ENCODE data around the gene SIPA1L2. TPM values are rescaled to one million over a fixed set of nuclear protein-coding genes. Genes with fewer than 3 reads are reported as not detected.

The SIPA1L2 gene
- total RNA-seq, 2 experiments from 2014 or later = 6.2 to 13.5 TPM

- ChIA-PET POLR2A (no interaction called here), CTCF (ENCODE audit: unreplicated experiment) (no interaction called here)
- H3K9me2 ChIP-seq (ENCODE audit: insufficient read depth, low read length) = no peaks in the 10 kb centered on the region
- DNase-seq (ENCODE audit: low spot score) = no peak
- no peak for TF ChIP-seq CTCF (conservative IDR thresholded peaks at IDR 0.05; ENCODE audit: low read length)
- no peaks in the 10 kb centered on the region for H3K79me2 ChIP-seq (ENCODE audit: insufficient read depth, low read depth, low read length)
- H2AFZ ChIP-seq (ENCODE audit: low read length) = no peak overlapping the region
- no peaks in the 10 kb centered on the region for H3K36me3 ChIP-seq (ENCODE audit: insufficient read depth, low read length)
- no TSS peak for BruUV-seq (replicated peaks)
- no peak overlapping the region for H3K27ac ChIP-seq (ENCODE audit: low read depth, low read length, poor library complexity, severe bottlenecking)
- no peaks in the 10 kb centered on the region for H3K9me3 ChIP-seq (ENCODE audit: low read length)
- intact Hi-C loops (cut with micrococcal nuclease; ENCODE audit: unreplicated experiment) = no loop called here
- no peak overlapping the region for H3K4me3 ChIP-seq (ENCODE audit: low read depth, low read length, poor library complexity, severe bottlenecking)
- H4K20me1 ChIP-seq (ENCODE audit: insufficient read depth, low read length) = no peaks in the 10 kb centered on the region
- H3K4me1 ChIP-seq (ENCODE audit: insufficient read depth, low read length, poor library complexity, severe bottlenecking) = no peaks in the 10 kb centered on the region
- H3K4me2 ChIP-seq (ENCODE audit: low read length) = no peak overlapping the region
Observed at GRCh38 chr1:232644209-232644608, 14.3 kb upstream of the SIPA1L2 start.

- H3K36me3 ChIP-seq (ENCODE audit: insufficient read depth, low read length) = no peaks in the 10 kb centered on the region
- no TSS peak for BruUV-seq (replicated peaks)
- POLR2A ChIA-PET = interaction anchor here (0.6 kb wide), 1 partner anchor 620 kb away, joined by 3 read pairs; no protein-coding TSS in a partner anchor
- H3K79me2 ChIP-seq (ENCODE audit: insufficient read depth, low read depth, low read length) = no peaks in the 10 kb centered on the region
- H3K4me2 ChIP-seq (ENCODE audit: low read length) = no peak overlapping the region
- no peaks in the 10 kb centered on the region for H3K9me2 ChIP-seq (ENCODE audit: insufficient read depth, low read length)
- CTCF ChIA-PET (ENCODE audit: unreplicated experiment) = no interaction called here
- intact Hi-C loops (cut with micrococcal nuclease; ENCODE audit: unreplicated experiment) = no loop called here
- no peak for DNase-seq (ENCODE audit: low spot score)
- H4K20me1 ChIP-seq (ENCODE audit: insufficient read depth, low read length) = no peaks in the 10 kb centered on the region
- no peaks in the 10 kb centered on the region for H3K4me1 ChIP-seq (ENCODE audit: insufficient read depth, low read length, poor library complexity, severe bottlenecking)
- no peak overlapping the region for H3K4me3 ChIP-seq (ENCODE audit: low read depth, low read length, poor library complexity, severe bottlenecking)
- TF ChIP-seq EZH2phosphoT487 (IDR thresholded peaks at IDR 0.05; ENCODE audit: borderline replicate concordance, low read depth, low read length) (no peak), CTCF (conservative IDR thresholded peaks at IDR 0.05; ENCODE audit: low read length) (no peak)
- H3K27ac ChIP-seq (ENCODE audit: low read depth, low read length, poor library complexity, severe bottlenecking) = no peak overlapping the region
- no peaks in the 10 kb centered on the region for H3K9me3 ChIP-seq (ENCODE audit: low read length)
- H2AFZ ChIP-seq (ENCODE audit: low read length) = no peak overlapping the region
Observed at GRCh38 chr1:232643251-232643650, 13.3 kb upstream of the SIPA1L2 start.

GRCh38 chr1:232641507-232641906, 11.6 kb upstream of the SIPA1L2 start:
- CTCF ChIA-PET (ENCODE audit: unreplicated experiment) = no interaction called here
- no peaks in the 10 kb centered on the region for H3K9me2 ChIP-seq (ENCODE audit: insufficient read depth, low read length)
- H2AFZ ChIP-seq (ENCODE audit: low read length) = no peak overlapping the region
- no peak overlapping the region for H3K27ac ChIP-seq (ENCODE audit: low read depth, low read length, poor library complexity, severe bottlenecking)
- no TSS peak for BruUV-seq (replicated peaks)
- H3K4me2 ChIP-seq (ENCODE audit: low read length) = no peak overlapping the region
- TF ChIP-seq CTCF (conservative IDR thresholded peaks at IDR 0.05; ENCODE audit: low read length) = no peak
- TF ChIP-seq EZH2phosphoT487 (IDR thresholded peaks at IDR 0.05; ENCODE audit: borderline replicate concordance, low read depth, low read length) = no peak
- no peaks in the 10 kb centered on the region for H3K36me3 ChIP-seq (ENCODE audit: insufficient read depth, low read length)
- no peaks in the 10 kb centered on the region for H3K9me3 ChIP-seq (ENCODE audit: low read length)
- no peaks in the 10 kb centered on the region for H4K20me1 ChIP-seq (ENCODE audit: insufficient read depth, low read length)
- POLR2A ChIA-PET = interaction anchor here (0.7 kb wide), 1 partner anchor 287 kb away, joined by 3 read pairs; no protein-coding TSS in a partner anchor
- intact Hi-C loops (cut with micrococcal nuclease; ENCODE audit: unreplicated experiment) = no loop called here
- H3K4me3 ChIP-seq (ENCODE audit: low read depth, low read length, poor library complexity, severe bottlenecking) = no peak overlapping the region
- H3K4me1 ChIP-seq (ENCODE audit: insufficient read depth, low read length, poor library complexity, severe bottlenecking) = no peaks in the 10 kb centered on the region
- DNase-seq (ENCODE audit: low spot score) = no peak
- no peaks in the 10 kb centered on the region for H3K79me2 ChIP-seq (ENCODE audit: insufficient read depth, low read depth, low read length)

All from OCI-LY7 (cell line).